Measurements from ENCODE around the gene SPRR2D.
"Not testable (repeated sequence)": the region's sequence is repeated elsewhere in the genome, so short reads cannot be mapped to it uniquely, and the experiment has no call there.

Gene SPRR2D

GRCh38 chr1:153040950-153041631 lies at the start of gene SPRR2D:
Gene SPRR2D, minus strand, starts transcription at chr1:153041120. Its CDS starts 774 bp downstream, at chr1:153040346.
- H3K27me3 Mint-ChIP-seq = no peaks in the 10 kb centered on the region
- no peaks in the 10 kb centered on the region for H3K4me1 Mint-ChIP-seq
- H3K36me3 Mint-ChIP-seq = no peaks in the 10 kb centered on the region
- H3K27ac Mint-ChIP-seq = no peak within 1 kb of the TSS
- no peak for DNase-seq
- CTCF ChIA-PET = no interaction called here
- no peaks in the 10 kb centered on the region for H3K9me3 Mint-ChIP-seq
- no peak within 1 kb of the TSS for H3K4me3 Mint-ChIP-seq

DNA sequence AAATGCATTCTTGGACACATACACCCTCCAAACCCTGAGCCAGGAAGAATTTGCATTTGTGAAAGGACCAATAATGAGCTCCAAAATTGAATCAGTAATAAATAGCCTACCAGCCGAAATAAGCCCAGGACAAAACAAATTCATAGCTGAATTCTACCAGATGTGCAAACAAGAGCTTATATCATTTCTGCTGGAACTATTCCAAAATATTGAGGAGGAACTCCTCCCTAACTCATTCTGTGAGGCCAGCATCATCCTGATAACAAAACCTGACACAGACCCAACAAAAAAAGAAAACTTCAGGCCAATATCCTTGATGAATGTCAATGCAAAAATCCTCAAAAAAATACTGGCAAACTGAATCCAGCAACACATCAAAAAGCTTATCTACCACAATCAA lies 46.7 kb upstream of the SPRR2D start:
- CTCF ChIA-PET = no interaction called here
- no peak overlapping the region for H3K4me3 Mint-ChIP-seq
- DNase-seq = no peak
- H3K4me1 Mint-ChIP-seq = no peaks in the 10 kb centered on the region
- H3K27ac Mint-ChIP-seq = no peak overlapping the region
- no peaks in the 10 kb centered on the region for H3K36me3 Mint-ChIP-seq
- H3K9me3 Mint-ChIP-seq = no peaks in the 10 kb centered on the region
- H3K27me3 Mint-ChIP-seq = no peaks in the 10 kb centered on the region

GRCh38 chr1:153081736-153082135 lies 40.8 kb upstream of the SPRR2D start:
- Mint-ChIP-seq H3K9me3 (no peaks in the 10 kb centered on the region), H3K27ac (no peak overlapping the region), H3K36me3 (peaks cover 1% of the 10 kb centered on the region), H3K4me3 (no peak overlapping the region), H3K4me1 (no peaks in the 10 kb centered on the region), H3K27me3 (no peaks in the 10 kb centered on the region)
- DNase-seq = no peak
- CTCF ChIA-PET = no interaction called here

- CTCF ChIA-PET = no interaction called here
- Mint-ChIP-seq H3K27me3 (no peaks in the 10 kb centered on the region), H3K9me3 (no peaks in the 10 kb centered on the region), H3K27ac (no peak overlapping the region), H3K4me1 (no peaks in the 10 kb centered on the region), H3K36me3 (no peaks in the 10 kb centered on the region), H3K4me3 (no peak overlapping the region)
- no peak for DNase-seq
Measured at GRCh38 chr1:153072806-153073726, 32.1 kb upstream of the SPRR2D start.

GRCh38 chr1:153071511-153071910 lies 30.6 kb upstream of the SPRR2D start, which contains the start of gene SPRR2B:
Gene SPRR2B, minus strand, starts transcription at chr1:153071611. Its CDS starts 772 bp downstream, at chr1:153070839.
- H3K27me3 Mint-ChIP-seq = no peaks in the 10 kb centered on the region
- CTCF ChIA-PET = no interaction called here
- no peak for DNase-seq
- no peak within 1 kb of the TSS for H3K4me3 Mint-ChIP-seq
- H3K36me3 Mint-ChIP-seq = no peaks in the 10 kb centered on the region
- no peaks in the 10 kb centered on the region for H3K4me1 Mint-ChIP-seq
- no peaks in the 10 kb centered on the region for H3K9me3 Mint-ChIP-seq
- no peak within 1 kb of the TSS for H3K27ac Mint-ChIP-seq

- Mint-ChIP-seq H3K27me3 (no peaks in the 10 kb centered on the region), H3K4me1 (no peaks in the 10 kb centered on the region), H3K36me3 (no peaks in the 10 kb centered on the region), H3K9me3 (no peaks in the 10 kb centered on the region), H3K27ac (no peak overlapping the region), H3K4me3 (no peak overlapping the region)
- DNase-seq = no peak
- CTCF ChIA-PET = no interaction called here
Measured at GRCh38 chr1:153070243-153070642, 29.3 kb upstream of the SPRR2D start.

- DNase-seq = no peak
- H3K27me3 Mint-ChIP-seq = peaks cover 4% of the 10 kb centered on the region
- no peak overlapping the region for H3K4me3 Mint-ChIP-seq
- H3K4me1 Mint-ChIP-seq = no peaks in the 10 kb centered on the region
- no peaks in the 10 kb centered on the region for H3K36me3 Mint-ChIP-seq
- H3K27ac Mint-ChIP-seq = no peak overlapping the region
- H3K9me3 Mint-ChIP-seq = no peaks in the 10 kb centered on the region
- CTCF ChIA-PET = no interaction called here
Measured at GRCh38 chr1:153058826-153059784, 18.2 kb upstream of the SPRR2D start.

GRCh38 chr1:153058154-153058553 lies 17.2 kb upstream of the SPRR2D start:
- Mint-ChIP-seq H3K4me1 (no peaks in the 10 kb centered on the region), H3K4me3 (no peak overlapping the region), H3K27ac (no peak overlapping the region), H3K9me3 (no peaks in the 10 kb centered on the region), H3K36me3 (no peaks in the 10 kb centered on the region), H3K27me3 (peaks cover 4% of the 10 kb centered on the region)
- DNase-seq = no peak
- CTCF ChIA-PET = no interaction called here

- DNase-seq = no peak
- Mint-ChIP-seq H3K27ac (no peak within 1 kb of the TSS), H3K9me3 (no peaks in the 10 kb centered on the region), H3K36me3 (no peaks in the 10 kb centered on the region), H3K4me1 (no peaks in the 10 kb centered on the region), H3K4me3 (no peak within 1 kb of the TSS), H3K27me3 (peaks cover 4% of the 10 kb centered on the region)
- CTCF ChIA-PET = no interaction called here
Measured at GRCh38 chr1:153057375-153057774, 16.5 kb upstream of the SPRR2D start, which contains the start of gene SPRR2A. Gene SPRR2A, minus strand, starts transcription at chr1:153057512. Its CDS starts 777 bp downstream, at chr1:153056735.

GRCh38 chr1:153056111-153056510 lies 15.2 kb upstream of the SPRR2D start:
- H3K4me1 Mint-ChIP-seq, H3K9me3 Mint-ChIP-seq, H3K27me3 Mint-ChIP-seq, H3K4me3 Mint-ChIP-seq, H3K27ac Mint-ChIP-seq, DNase-seq, CTCF ChIA-PET, H3K36me3 Mint-ChIP-seq: not testable (repeated sequence)

- no peak for DNase-seq
- Mint-ChIP-seq H3K27me3 (no peaks in the 10 kb centered on the region), H3K36me3 (no peaks in the 10 kb centered on the region), H3K9me3 (no peaks in the 10 kb centered on the region), H3K27ac (no peak overlapping the region), H3K4me1 (no peaks in the 10 kb centered on the region), H3K4me3 (no peak overlapping the region)
- CTCF ChIA-PET = interaction anchor here (1.0 kb wide), 1 partner anchor 395 kb away, joined by 3 read pairs; no protein-coding TSS in a partner anchor
Measured at GRCh38 chr1:153049211-153049610, 8.3 kb upstream of the SPRR2D start.

- Mint-ChIP-seq H3K27me3 (no peaks in the 10 kb centered on the region), H3K9me3 (no peaks in the 10 kb centered on the region), H3K27ac (no peak overlapping the region), H3K4me1 (no peaks in the 10 kb centered on the region), H3K36me3 (no peaks in the 10 kb centered on the region), H3K4me3 (no peak overlapping the region)
- CTCF ChIA-PET = no interaction called here
- no peak for DNase-seq
Measured at GRCh38 chr1:153035211-153035610, 5.7 kb downstream of the SPRR2D start.

- Mint-ChIP-seq H3K27me3 (no peaks in the 10 kb centered on the region), H3K9me3 (no peaks in the 10 kb centered on the region), H3K4me3 (no peak overlapping the region), H3K36me3 (no peaks in the 10 kb centered on the region), H3K27ac (no peak overlapping the region), H3K4me1 (no peaks in the 10 kb centered on the region)
- no peak for DNase-seq
- CTCF ChIA-PET = no interaction called here
Measured at GRCh38 chr1:153032677-153033308, 8.1 kb downstream of the SPRR2D start.

DNA sequence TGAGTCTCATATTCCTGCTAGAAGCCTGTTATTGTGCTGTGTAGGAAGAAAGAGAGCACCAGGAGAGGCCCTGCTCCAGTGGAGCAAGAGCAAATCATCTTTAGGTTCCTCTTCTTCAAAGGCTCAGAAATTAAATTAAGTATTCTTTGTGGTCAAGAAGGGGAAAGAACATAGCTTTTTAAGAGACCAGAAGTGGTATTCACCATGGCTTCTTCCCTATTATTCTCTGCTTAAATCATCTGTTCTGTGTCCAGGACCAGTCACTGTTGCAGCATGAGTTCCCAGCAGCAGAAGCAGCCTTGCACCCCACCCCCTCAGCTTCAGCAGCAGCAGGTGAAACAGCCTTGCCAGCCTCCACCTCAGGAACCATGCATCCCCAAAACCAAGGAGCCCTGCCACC lies 8.8 kb downstream of the SPRR2D start:
- H3K4me3 Mint-ChIP-seq = no peak overlapping the region
- no peak for DNase-seq
- no peak overlapping the region for H3K27ac Mint-ChIP-seq
- H3K9me3 Mint-ChIP-seq = no peaks in the 10 kb centered on the region
- H3K36me3 Mint-ChIP-seq = no peaks in the 10 kb centered on the region
- CTCF ChIA-PET = no interaction called here
- H3K4me1 Mint-ChIP-seq = no peaks in the 10 kb centered on the region
- no peaks in the 10 kb centered on the region for H3K27me3 Mint-ChIP-seq
